Activated CD8-positive, alpha-beta memory T cell treated with anti-CD3 and anti-CD28 coated beads for 48 hours (primary cell): ENCODE measurements around the gene ADCY2.

Experiments
- DNase-seq, 3 experiments: peaks; one replicate each; pipeline ENCODE4 v3.0.0-alpha.2; 2020; ENCODE audit warnings: low read depth in 2 of 3, low spot score in 2 of 3

Gene ADCY2

DNA sequence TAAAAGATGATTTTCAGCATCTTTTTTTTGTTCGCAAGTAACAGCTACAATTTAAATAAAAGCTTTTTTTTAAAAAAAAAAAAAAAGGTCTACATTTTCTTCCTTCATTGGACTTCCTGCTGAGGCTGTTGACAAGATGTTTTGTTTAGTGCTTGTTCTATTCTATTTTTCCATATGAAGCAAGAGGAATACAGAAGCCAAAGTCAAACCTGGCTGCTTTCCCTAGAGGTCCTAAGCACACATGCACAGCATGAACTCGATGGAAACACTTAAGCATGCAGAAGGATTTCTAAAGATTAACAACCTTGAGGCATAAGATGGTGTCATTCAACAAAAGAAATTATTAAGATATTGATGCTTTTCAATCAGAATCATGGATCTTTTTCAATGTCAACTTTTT lies 105.1 kb downstream of the ADCY2 start:
- no peak for DNase-seq

- no peak for DNase-seq
Observed at GRCh38 chr5:7503564-7503963, 107.6 kb downstream of the ADCY2 start.

- DNase-seq: no peak
Observed at GRCh38 chr5:7515284-7515914, 119.5 kb downstream of the ADCY2 start.

DNA sequence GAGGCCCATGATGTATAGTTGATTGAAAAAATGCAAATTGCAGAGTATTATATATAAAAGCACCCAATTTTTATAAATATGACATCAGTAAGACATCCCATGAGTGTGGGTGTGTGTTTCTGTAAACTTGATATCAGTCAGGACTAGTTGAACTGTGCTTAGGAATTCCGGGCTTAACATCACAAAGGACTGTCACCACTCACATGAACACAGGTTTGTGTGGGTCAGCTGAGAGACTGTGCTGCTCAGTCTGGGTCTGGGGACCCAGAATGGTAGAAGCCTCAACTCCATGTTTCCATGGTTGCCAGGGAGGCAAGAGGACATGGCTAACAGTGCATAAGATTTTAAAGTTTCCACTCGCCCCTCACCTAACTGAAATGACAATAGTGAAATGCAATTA lies 120.3 kb downstream of the ADCY2 start:
- no peak for DNase-seq

DNA sequence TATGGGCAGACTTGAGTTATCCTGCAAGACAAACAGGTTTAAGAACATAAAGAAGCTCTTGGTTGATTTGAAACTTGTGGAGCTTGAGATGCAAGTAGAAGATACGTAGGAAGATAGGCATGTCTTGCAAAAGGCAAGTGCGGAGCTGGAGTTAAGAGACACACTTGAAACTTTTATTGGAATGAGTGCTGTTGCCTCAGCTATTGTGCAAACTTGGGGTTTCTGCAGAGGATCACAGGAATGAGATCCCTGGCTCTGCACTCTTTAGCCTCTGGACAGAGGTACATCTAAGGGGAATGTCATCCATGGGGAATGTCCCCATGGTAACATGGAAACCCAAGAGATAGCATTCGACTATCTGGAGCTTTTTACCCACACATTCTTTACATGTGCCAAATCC lies 121.1 kb downstream of the ADCY2 start:
- no peak for DNase-seq

DNA sequence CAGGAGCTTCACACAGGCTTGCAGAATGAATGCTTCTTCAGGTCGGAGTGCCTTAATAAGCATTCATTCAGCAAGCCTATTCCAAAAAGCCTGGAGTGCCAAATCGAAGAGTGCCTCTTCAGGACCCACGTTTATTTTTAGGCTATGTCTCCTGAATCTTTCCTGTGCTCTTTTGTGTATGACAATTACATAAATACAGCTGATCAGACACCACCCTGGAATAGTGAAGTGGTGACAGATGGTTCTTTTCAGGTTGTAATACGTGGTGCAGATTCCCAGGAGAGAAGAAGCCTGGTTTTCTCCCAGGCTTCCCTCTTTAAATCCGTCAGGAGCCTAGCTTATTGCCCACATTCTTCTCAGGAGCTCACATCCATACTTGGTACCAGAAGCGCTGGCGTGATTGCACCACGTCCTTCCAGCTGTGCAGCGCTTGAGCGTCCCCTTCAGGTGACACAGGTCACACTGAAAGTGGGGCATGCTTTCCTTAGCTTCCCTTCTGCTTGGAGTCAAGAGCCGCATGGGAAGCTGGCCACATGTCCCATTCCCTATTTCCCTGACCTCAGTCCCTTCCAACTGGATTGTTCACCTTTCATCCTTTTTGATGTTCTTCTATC lies 123.1 kb downstream of the ADCY2 start:
- no peak for DNase-seq

- DNase-seq: no peak
Observed at GRCh38 chr5:7519564-7519963, 123.6 kb downstream of the ADCY2 start.

- DNase-seq: no peak
Observed at GRCh38 chr5:7529880-7530279, 133.9 kb downstream of the ADCY2 start.

GRCh38 chr5:7533941-7534340 lies 138.0 kb downstream of the ADCY2 start:
- DNase-seq: no peak

- DNase-seq: no peak
Observed at GRCh38 chr5:7534505-7534904, 138.6 kb downstream of the ADCY2 start.

- no peak for DNase-seq
Observed at GRCh38 chr5:7537573-7537972, 141.6 kb downstream of the ADCY2 start.

DNA sequence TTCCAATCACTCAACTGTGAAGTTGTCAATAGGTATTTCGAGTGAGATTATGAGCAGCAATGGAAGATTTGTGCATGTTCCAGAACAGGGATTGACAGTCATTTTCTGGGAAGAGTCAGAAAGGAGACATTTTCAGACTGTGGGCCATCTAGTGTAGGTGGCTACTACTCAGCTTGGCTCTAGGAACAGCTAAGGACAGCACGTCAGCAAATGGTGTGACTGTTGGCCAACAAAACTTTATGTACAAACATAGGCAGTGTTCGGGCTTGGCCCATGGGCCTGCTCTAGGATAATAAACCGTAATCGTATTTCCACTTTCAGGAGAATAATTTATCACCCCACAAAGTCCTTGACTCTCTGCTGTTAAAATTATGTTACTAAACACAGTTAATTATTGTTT lies 143.6 kb downstream of the ADCY2 start:
- DNase-seq: no peak

DNA sequence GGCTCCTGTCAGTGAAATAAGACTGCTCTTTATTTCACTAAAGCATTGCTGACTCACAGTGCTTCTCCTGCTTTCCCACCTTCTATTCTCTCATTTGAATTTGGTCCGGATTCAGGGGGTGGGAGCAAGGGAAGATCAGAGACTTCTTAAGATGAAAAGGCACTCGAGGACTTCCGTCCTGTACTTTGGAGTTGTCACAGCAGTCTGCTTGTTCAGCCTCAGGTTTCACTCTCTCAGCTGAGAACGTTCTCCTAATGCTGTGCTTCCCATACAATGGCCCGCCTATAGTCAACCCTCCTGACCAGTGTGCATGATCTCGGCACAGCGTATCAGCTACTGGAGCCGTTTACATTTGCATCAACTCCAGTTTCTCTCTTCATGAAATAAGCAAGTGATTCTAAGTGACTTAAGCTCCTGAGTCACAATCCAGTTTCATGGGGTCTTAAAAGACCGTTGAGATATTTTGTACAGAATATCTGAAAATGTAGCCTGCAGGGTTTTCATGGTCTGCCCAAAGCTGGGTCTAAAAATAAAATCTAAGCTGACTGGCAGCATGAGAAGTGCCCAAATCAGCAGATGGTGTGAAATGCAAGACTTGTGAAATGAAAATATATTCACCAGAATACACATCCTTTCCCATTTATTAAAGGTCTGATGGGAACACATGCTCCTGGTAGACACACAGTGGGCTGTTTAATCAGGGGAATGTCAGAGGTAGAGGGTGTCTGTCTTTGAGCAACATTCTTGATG lies 145.0 kb downstream of the ADCY2 start:
- DNase-seq: no peak

GRCh38 chr5:7541898-7542297 lies 146.0 kb downstream of the ADCY2 start:
- no peak for DNase-seq

DNA sequence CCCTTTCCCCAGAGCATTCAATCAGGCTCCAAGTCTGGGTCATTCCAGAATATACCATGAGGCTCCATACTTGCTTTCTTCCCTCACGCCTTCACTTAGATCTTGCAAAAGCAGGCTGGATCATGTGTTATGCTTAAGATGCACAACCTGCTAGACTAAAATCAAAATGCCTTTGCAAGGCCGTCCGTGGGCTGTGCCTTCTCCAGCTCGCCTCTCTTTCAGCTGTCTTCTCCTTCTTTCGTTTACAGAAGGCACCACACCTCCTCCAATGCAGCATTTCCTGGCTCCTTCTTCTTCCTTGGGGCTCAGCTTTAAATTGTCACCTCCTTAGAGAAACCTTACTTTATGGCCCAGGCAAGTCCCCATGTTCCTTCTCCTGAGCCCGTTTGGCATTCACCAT lies 150.6 kb downstream of the ADCY2 start:
- DNase-seq: no peak

DNA sequence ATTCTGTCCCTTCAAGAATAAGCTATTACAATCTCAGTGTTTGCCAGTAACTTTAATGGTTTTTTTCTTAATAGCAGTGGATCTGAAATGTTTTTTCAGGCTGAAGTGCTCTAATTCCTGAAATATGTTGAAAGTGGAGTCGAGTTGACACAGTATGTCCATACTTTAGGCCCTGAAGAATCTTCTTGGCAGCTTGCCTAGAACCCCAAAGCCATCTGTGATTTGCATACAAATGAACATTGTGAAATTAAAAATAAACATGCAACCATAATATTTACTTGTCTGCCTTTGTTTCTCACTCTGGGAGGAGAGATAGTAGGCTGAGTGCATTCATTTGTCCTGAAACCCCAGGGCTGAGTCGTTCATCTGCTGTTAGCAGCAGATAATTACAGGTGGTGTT lies 152.7 kb downstream of the ADCY2 start:
- DNase-seq: no peak

DNA sequence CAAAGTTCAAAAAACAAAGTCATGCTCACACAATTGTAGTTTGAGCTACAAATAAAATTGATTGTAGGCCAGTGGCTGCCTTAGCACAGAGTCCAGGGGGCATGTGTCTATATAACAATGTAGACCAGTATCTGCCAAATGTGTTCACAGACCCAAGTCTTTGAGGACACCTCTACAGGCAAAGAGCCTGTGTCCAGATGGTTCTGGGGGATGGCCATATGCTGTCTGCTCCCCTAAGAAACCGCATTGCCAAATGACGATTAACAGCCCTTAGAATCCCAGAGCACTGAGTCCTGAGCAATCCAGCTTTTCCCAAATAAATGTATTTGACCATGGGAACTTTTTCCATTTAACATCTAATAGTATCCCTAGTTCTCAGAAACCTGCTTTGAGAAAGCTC lies 169.6 kb downstream of the ADCY2 start:
- DNase-seq: no peak

GRCh38 chr5:7576023-7576715 lies 180.2 kb downstream of the ADCY2 start:
- no peak for DNase-seq

DNA sequence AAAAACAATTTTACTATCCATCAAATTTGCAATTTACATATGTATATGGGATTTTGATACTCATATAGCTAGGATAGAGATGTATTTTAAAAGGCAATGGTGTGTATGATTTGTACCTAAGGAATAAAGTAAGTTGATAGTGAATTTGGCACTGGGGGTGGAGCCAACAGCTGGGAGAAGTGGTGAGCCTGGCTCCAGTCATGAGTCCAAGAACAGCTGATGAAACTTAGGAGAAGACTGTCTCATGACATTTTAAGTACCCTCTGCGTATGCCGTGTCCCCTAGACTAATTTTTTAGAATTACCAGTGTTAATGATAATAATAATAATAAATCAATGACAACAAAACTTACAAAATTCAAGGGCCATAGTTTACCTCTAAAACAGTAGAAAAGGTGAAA lies 181.4 kb downstream of the ADCY2 start:
- no peak for DNase-seq

GRCh38 chr5:7578071-7578470 lies 182.1 kb downstream of the ADCY2 start:
- no peak for DNase-seq

DNA sequence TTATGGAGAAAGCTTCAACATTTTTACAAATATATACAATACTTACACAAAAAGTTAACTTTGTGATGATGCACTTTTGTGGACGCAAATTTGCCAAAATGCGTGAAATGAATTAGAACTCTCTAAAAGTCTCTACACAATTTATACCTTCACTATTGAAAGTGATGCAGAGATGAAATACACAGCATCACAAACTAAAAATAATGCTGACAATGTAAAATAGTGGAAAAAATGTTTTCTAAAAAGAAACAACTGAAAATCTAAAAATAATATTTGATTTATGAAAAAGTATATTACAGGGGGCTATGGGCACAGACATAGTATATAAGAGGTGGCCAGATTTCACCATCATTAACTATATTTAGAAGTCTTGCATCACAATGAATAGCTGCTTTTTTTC lies 188.8 kb downstream of the ADCY2 start:
- no peak for DNase-seq

GRCh38 chr5:7585807-7586206 lies 189.9 kb downstream of the ADCY2 start:
- DNase-seq: no peak
